SIG-M5 treated with dmso at 0.1 percent for 504 hours (cell line): ENCODE data around the gene CPSF3.
"Not testable (repeated sequence)": the region's sequence is repeated elsewhere in the genome, so short reads cannot be mapped to it uniquely, and the experiment has no call there.

Experiments used
- DNase-seq: peaks from one replicate; lab custom pipeline; 2025; ENCODE audit not compliant: unreplicated experiment; lab: John Stamatoyannopoulos, UW

The CPSF3 gene

GRCh38 chr2:9498210-9498609, 74.8 kb downstream of the CPSF3 start:
- no peak for DNase-seq

- peak; percentile 19 for DNase-seq
Observed at GRCh38 chr2:9508931-9509330, 85.5 kb downstream of the CPSF3 start.

DNA sequence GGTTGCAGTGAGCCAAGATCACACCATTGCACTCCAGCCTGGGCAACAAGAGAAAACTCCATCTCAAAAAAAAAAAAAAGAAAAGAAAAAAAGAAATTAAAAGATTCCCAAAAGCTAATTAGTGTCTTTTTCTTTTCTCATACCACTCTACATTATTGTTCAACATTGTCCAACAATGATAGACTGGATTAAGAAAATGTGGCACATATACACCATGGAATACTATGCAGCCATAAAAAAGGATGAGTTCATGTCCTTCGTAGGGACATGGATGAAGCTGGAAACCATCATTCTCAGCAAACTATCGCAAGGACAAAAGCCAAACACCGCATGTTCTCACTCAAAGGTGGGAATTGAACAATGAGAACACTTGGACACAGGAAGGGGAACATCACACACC, 90.5 kb downstream of the CPSF3 start:
- not testable (repeated sequence) for DNase-seq

DNA sequence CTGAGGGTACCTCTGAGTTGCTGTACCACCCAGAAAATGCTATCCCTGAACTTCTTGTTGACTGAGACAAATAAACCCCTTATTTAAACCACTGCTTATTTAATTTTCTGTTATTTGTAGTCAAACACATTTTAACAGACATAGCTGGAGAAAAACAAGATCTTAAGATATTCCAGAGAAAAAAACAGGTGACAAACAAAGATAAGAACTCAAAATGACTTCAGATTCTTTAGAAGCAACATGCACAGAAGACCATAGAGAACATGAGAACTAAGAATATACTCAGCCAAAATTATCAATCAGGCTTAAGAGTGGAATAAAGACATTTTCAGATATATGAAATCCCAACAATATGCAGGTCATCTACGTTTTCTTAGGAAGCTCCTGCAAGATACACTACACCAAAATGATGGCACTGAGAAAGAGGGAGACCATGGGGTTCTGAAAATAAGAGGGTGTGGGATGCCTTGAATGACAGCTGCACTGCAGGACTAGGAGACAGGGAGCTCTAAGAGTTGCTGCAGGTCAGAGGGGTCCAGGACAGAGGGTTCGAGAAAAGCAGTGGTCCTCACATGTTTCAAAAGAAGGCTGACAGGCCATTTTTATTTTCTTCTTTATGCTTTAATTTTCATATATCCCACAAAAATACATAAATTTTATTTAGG, 93.8 kb downstream of the CPSF3 start:
- DNase-seq = no peak

- no peak for DNase-seq
Observed at GRCh38 chr2:9518163-9518562, 94.7 kb downstream of the CPSF3 start.

DNA sequence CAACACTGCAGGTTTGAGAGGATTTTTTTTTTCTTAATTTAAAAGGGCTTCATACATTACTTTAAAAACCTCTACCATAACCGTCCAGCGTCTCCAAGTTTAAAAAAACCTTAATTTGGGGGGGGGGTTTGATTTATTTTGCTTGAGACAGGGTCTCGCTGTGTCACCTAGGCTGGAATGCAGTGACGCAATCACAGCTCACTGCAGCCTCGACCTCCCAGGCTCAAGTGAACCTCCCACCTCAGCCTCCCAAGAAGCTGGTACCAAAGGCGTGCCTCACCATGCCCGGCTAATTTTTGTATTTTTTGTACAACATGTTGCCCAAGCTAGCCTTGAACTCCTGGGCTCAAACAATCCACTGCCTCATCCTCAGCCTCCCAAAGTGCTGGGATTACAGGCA, 95.3 kb downstream of the CPSF3 start:
- DNase-seq = no peak

DNA sequence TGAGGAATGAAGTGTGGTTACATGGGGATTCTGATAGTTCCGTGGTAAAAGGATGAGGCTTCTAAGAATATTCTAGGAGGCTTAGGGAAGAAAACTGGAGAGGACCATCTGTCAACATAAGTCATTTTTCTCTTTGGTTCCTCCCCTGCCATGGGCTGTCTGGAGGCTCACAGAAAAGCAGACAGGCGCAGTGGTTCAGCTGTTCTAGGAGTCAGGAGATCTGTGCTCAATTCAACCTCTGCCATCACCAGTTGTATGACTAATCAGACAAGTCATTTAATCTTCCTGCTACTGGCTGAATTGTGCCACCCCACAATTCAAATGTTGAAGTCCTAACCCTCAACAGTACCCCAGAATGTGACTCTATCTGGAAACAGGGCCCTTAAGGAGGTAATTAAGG, 95.8 kb downstream of the CPSF3 start:
- DNase-seq = no peak
